ENCODE measurements around the gene LRRC28. TPM values are rescaled to one million over a fixed set of nuclear protein-coding genes. Genes with fewer than 3 reads are reported as not detected.

Gene LRRC28
- total and polyA plus RNA-seq, 2 donors (not counting 1 experiment from before 2014, with no cell fraction given): 13.3 to 31.8 TPM

DNA sequence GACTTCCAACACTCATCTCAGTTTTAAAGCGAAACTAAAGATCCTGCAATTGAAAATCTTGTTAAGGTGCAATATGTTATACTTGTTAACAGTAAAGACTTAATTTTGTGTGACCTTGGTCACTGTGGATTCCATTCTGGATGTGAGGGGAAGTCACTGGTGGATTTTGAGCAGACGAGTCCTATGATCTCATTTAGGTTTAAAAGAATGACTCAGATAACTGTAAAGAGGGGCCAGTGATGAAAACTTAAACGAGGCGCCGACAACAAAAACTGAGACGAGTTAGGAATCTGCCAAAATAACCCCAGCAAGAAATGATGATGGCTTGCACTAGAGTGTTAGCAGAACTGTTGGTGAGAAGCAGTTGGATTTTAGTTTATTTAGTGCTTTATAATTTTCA, 56.5 kb downstream of the LRRC28 start:
- Mint-ChIP-seq H3K9me3 (ENCODE audit: insufficient read depth) (peaks cover 6% of the 10 kb centered on the region), H3K27ac (no peak overlapping the region), H3K27me3 (no peaks in the 10 kb centered on the region), H3K4me3 (no peak overlapping the region), H3K4me1 (no peaks in the 10 kb centered on the region)
- no peak for DNase-seq
- H4K20me1 ChIP-seq (ENCODE audit: control insufficient read depth, insufficient read depth, low read length, poor library complexity, severe bottlenecking): no peaks in the 10 kb centered on the region
- H3K27ac ChIP-seq (ENCODE audit: low read length in 2 of 2): no peak overlapping the region
- no peaks in the 10 kb centered on the region for H3K4me1 ChIP-seq (ENCODE audit: control insufficient read depth in 2 of 2, insufficient read depth in 2 of 2, low read length in 2 of 2)
- no peak overlapping the region for H3K9ac ChIP-seq (ENCODE audit: low read length)
- CTCF ChIA-PET: no interaction called here
- no peak for ATAC-seq (ENCODE audit: low read depth)
- intact Hi-C loops (cut with micrococcal nuclease): no loop called here
- no peak overlapping the region for H3K4me2 ChIP-seq (replicated peaks; ENCODE audit: low read depth, low read length, poor library complexity, severe bottlenecking)
- TF ChIP-seq EZH2 (IDR thresholded peaks at IDR 0.05; ENCODE audit: borderline replicate concordance, insufficient read depth, low read depth, low read length, poor library complexity, severe bottlenecking): no peak
- no peak for TF ChIP-seq CTCF (IDR thresholded peaks at IDR 0.05)
- POLR2A ChIA-PET: no interaction called here
- no peak overlapping the region for H3K4me3 ChIP-seq (ENCODE audit: control extremely low read depth in 1 of 5, extremely low read depth in 1 of 5, insufficient read depth in 1 of 5, low read depth in 2 of 5, low read length in 4 of 5)
- H3K79me2 ChIP-seq (ENCODE audit: control insufficient read depth, insufficient read depth, low read length): no peaks in the 10 kb centered on the region
- peaks cover 0 to 5% of the 10 kb centered on the region in 2 experiments for H3K36me3 ChIP-seq (replicated peaks in 1 of 2; ENCODE audit: control extremely low read depth in 1 of 2, control insufficient read depth in 1 of 2, extremely low read depth in 1 of 2, insufficient read depth in 2 of 2, low read length in 1 of 2)
- no peak overlapping the region for H2AFZ ChIP-seq (ENCODE audit: insufficient read depth, low read depth, low read length, poor library complexity, severe bottlenecking)
- H3K27me3 ChIP-seq (replicated peaks in 1 of 4; ENCODE audit: control extremely low read depth in 1 of 4, control insufficient read depth in 3 of 4, insufficient read depth in 4 of 4, low read length in 3 of 4): no peaks in the 10 kb centered on the region
- WGBS (ENCODE audit: insufficient coverage): 94% methylated on average over 5 of the region's 6 CpGs
- H3K9me3 ChIP-seq (ENCODE audit: control extremely low read depth in 1 of 3, control insufficient read depth in 2 of 3, insufficient read depth in 1 of 3, low read length in 2 of 3): peaks cover 0 to 8% (median 3%) of the 10 kb centered on the region in 3 donors

- no peak overlapping the region for H3K27ac ChIP-seq (ENCODE audit: low read length in 2 of 2)
- ChIA-PET POLR2A (no interaction called here), CTCF (no interaction called here)
- no peaks in the 10 kb centered on the region for H3K79me2 ChIP-seq (ENCODE audit: control insufficient read depth, insufficient read depth, low read length)
- H3K4me2 ChIP-seq (replicated peaks; ENCODE audit: low read depth, low read length, poor library complexity, severe bottlenecking): no peak overlapping the region
- H3K27me3 Mint-ChIP-seq: no peaks in the 10 kb centered on the region
- peaks cover 0 to 5% of the 10 kb centered on the region in 2 experiments for H3K36me3 ChIP-seq (replicated peaks in 1 of 2; ENCODE audit: control extremely low read depth in 1 of 2, control insufficient read depth in 1 of 2, extremely low read depth in 1 of 2, insufficient read depth in 2 of 2, low read length in 1 of 2)
- no peak overlapping the region for H3K9ac ChIP-seq (ENCODE audit: low read length)
- no peaks in the 10 kb centered on the region for H3K27me3 ChIP-seq (replicated peaks in 1 of 4; ENCODE audit: control extremely low read depth in 1 of 4, control insufficient read depth in 3 of 4, insufficient read depth in 4 of 4, low read length in 3 of 4)
- H3K4me3 Mint-ChIP-seq: no peak overlapping the region
- TF ChIP-seq EZH2 (IDR thresholded peaks at IDR 0.05; ENCODE audit: borderline replicate concordance, insufficient read depth, low read depth, low read length, poor library complexity, severe bottlenecking) (no peak), CTCF (IDR thresholded peaks at IDR 0.05) (no peak)
- intact Hi-C loops (cut with micrococcal nuclease): no loop called here
- no peak for ATAC-seq (ENCODE audit: low read depth)
- H3K4me3 ChIP-seq (ENCODE audit: control extremely low read depth in 1 of 5, extremely low read depth in 1 of 5, insufficient read depth in 1 of 5, low read depth in 2 of 5, low read length in 4 of 5): no peak overlapping the region
- H3K4me1 Mint-ChIP-seq: no peaks in the 10 kb centered on the region
- WGBS (ENCODE audit: insufficient coverage): no CpG with 5 or more reads among the region's 5 CpGs
- no peak overlapping the region for H2AFZ ChIP-seq (ENCODE audit: insufficient read depth, low read depth, low read length, poor library complexity, severe bottlenecking)
- no peaks in the 10 kb centered on the region for H4K20me1 ChIP-seq (ENCODE audit: control insufficient read depth, insufficient read depth, low read length, poor library complexity, severe bottlenecking)
- no peaks in the 10 kb centered on the region for H3K4me1 ChIP-seq (ENCODE audit: control insufficient read depth in 2 of 2, insufficient read depth in 2 of 2, low read length in 2 of 2)
- no peak overlapping the region for H3K27ac Mint-ChIP-seq
- DNase-seq: no peak
- peaks cover 12% of the 10 kb centered on the region for H3K9me3 Mint-ChIP-seq (ENCODE audit: insufficient read depth)
- H3K9me3 ChIP-seq (ENCODE audit: control extremely low read depth in 1 of 3, control insufficient read depth in 2 of 3, insufficient read depth in 1 of 3, low read length in 2 of 3): peaks cover 0 to 20% (median 7%) of the 10 kb centered on the region in 3 donors
Observed at GRCh38 chr15:99310745-99311144, 59.5 kb downstream of the LRRC28 start.
